Superior temporal gyrus (tissue), 1 donor: ENCODE measurements around the gene BLID.
A peak's percentile ranks its signal among the peaks of the same experiment; 100 is the strongest.

Experiments
- DNase-seq: peaks from one replicate; pipeline ENCODE4 v3.0.0-alpha.2; 2016; ENCODE audit errors: extremely low spot score

Gene BLID

DNA sequence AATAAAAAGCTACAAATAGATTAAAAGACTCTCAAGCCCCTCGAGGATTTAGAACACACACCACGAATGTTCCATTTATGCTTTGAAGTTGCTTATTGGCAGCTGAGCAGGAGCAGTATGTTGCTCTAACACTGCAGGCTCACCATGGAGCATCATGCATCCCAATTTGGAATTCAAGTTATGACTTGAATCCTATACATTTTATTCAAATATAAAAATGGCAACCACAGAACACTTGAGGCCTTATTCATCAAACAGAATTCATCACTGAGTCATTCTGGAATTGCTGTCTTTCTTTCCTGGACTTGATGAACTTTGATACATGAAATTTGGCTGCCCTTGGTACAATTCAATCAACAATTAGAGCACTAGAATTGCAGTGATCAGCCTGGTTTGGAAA, 24.5 kb upstream of the BLID start:
- DNase-seq = no peak

DNA sequence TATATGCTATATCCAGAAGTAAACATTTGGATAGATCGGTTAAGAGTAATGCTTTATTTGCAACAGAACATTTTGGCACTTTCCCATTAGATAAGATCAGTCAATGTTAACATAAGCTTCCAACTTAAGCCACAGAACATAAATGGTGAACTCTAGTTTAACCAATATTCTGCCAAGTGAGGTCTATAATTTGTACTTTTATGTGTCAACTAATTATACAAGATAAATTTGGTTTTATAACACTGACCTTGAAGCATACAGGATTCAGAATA, 23.5 kb upstream of the BLID start:
- DNase-seq = no peak

DNA sequence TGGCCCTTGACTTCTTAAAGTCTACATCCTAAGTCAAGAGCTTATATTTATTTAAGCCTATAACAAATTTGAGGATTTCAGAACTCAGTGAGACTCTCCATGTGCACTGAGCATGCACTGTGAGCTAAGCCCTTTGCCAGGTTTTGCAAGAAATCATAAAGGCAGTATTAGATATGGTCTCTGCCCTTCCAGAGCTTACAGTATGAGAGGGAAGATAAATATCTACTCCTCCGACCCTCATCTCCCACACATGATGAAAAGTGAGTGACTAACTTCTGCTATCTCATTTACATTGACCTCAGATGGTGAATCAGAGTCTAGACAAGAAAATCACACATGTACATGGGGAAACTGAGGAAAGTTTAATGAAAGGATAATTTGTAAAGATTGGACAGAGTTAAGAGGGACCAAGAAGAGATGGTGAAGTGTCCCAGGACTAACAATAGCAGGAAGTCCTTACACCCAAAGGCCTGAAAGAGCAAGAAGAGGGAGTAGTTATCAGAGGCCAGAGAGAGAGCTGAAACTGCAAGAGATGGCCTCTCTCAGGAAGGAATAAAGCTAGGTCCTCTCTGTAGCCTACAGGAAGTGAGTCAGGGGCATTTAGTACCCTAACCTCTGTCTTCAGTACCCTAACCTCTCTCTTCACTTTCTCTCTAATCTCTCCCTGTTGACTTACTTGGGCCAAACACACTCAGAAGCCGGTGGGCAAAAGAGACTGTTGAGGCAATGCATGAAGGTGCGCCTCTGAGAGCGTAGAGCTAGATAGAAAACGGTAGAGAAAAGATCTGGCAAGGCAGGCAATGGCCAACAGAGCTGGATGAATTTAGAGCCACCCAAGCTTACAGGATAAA, 23.0 kb upstream of the BLID start:
- DNase-seq = no peak

DNA sequence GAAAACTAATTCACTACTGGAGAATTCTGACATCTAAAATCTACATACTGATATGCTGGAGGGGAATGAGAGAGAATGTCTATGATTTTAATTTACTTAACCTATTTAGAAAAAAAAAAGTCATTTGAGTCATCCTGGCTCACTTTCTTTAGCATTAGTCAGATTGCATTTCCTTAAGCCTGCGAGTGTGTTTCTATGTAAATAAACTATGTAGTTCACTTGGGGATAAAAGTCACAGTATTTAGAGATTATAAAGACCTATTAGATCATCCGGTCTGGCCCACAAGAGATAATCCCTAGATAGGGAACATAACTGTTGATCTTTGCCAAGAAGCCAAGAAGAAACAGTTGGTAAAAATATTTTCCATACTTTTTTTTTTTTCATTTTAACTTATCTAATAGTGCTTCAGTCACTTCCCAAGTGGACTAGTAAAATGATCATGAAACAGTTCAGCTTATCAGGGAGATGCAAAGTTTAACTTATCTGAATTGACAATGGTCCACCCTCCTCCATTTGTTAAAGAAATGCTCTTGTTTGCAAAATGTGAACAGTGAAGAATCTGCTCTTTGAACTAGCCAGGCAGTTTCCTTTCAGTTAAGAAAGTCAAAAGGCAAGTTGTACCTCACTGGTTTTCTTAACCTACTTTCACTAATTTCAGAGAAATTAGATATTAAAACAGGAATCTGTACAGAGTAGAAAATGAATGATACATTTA, 21.2 kb upstream of the BLID start:
- no peak for DNase-seq

DNA sequence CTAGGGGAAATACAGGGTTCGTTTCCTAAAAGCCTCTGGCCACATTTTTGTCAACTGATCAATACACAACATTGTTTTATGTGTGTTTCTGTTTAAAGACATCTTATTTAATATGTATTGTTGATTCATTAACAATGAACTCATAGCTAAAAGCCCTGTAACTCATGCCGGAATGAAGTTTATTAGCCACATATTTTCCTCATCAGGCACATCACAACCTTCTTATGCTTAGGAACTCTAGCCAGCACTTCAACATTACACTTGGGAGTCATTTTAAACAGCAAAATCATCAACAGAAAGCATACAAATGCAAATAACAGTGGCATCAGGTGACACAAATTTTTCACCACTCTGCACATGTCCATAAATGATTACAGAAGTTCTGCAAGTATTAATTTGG, 15.1 kb upstream of the BLID start:
- no peak for DNase-seq

DNA sequence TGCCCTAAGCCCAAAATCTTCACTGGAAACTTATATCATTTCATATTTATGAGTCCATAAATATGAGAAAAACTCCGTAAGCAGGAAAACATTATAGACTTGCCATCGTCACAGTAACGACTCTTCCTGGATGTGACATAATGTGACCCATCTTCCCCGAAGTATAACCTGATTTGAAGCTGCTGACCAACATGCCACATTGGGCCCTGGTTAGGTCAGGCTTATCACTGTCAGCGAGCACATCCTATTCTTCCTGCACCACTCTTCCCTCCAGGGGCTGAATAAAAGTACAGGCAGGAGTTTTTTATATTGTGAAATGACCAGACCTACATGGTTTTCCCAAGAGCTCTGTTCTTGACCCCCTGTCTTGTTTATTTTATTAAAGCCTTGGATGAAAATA, 12.1 kb upstream of the BLID start:
- no peak for DNase-seq

DNA sequence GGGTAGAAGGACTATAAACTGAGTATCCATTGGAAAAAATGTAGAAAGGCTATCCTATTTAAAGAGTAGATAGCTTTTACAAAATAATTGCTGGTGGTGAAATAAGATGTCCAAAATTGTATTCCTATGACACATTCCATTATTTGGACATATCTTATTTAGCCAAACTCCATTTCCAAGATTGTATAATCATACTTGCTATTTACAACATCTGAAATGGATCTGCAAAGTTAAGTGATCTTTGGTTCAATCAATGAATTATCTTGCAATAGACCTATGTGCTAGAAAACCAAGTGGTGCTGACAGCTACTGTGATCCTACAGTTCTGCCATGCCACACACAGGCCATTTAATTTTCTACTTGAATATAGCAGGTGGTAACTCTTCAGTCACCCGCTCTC, 11.0 kb upstream of the BLID start:
- no peak for DNase-seq

DNA sequence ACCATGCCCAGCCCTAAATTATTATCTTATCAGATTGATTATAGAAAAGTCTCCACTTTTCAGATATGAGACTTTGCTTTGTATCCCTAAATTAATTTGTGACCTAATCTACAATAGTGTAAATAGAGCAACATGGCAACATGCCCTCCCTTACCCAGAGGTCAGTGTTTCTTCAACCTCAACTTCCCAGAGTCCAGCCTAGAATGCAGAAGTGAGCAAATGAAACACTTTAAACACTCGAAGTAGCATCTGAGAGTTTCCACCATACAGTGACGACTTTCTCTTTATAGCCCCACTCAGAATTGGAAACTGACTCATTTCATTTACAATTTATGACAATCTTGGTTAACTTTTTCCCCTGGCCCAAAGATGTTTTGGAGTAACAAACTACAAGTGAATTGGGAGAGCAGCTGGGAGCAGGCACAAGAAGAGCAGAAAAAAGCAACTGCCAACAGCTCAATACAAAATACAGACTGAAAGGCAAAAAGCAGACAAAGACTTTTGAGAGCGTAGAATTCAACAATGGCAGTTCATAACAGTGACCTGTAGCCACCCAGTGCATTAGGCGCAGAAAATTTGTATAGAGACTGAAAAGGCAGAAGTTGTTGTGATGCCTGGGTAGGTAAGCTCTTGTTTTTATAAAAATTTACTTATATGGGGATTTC, 10.1 kb upstream of the BLID start:
- DNase-seq = no peak

DNA sequence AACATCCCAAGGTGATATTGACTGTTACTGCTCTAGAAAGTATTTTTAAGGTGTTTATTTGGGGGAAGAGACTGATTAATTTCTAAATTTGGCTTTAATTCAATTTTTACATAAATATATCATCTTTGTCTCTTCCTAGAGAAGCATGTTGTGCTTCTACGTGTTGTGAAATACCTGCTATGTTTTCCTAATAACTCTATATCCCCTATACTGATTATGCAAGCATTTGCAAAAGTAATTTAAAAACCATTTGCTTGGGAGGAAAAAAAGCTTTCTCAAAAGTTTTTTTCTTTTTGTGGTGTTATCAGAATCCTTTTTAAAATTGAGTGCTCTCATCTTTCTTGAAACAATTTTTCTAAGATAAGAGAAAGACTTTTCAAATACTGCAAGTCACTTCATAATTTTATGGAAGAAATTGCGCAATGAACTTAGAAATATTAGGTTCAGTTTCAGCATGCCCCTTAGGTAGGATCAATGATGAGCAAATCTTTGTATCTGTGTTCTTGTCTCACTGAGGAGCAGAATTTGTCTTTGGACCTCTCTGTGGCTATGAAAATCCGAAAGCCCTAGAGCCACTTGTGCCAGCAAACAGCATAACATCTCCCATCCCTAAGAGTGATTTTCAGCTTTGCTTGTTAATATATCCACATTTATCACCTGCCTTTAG, 7.4 kb upstream of the BLID start:
- DNase-seq = no peak

DNA sequence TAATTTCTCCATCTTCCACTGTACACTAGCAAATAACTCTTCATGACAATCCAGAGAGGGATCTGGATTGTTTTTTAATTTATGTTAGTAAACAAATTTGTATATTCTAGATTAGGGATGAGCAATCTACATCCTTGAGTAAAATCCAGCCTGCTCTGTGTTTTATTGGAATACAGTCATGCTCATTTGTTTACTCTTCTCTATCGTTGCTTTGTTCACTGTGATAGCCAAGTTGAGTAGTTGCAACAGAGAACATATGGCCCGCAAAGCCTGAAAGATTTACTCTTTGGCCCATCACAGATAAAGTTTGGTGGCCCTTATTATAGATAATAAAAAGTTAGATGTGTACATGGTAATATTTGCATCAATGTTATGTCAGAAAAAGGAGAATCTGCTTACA, 6.2 kb upstream of the BLID start:
- no peak for DNase-seq

DNA sequence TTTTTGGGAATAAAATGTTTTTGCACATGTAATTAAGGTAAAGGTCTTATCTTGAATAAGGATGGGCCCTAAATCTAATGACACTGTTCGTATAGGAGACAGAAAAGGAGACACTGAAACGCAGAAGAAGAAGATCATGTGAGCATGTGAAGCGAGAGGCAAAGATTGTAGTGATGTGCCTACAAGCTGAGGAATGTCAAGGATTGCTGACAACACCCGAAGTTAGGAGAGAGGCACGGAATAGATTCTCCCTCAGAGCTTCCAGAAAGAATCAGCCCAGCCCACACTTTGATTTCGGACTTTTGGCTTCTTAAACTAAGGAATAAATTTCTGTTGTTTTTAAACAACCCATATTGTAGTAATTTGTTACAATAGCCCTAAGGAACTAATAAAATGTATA, 4.1 kb upstream of the BLID start:
- no peak for DNase-seq

DNA sequence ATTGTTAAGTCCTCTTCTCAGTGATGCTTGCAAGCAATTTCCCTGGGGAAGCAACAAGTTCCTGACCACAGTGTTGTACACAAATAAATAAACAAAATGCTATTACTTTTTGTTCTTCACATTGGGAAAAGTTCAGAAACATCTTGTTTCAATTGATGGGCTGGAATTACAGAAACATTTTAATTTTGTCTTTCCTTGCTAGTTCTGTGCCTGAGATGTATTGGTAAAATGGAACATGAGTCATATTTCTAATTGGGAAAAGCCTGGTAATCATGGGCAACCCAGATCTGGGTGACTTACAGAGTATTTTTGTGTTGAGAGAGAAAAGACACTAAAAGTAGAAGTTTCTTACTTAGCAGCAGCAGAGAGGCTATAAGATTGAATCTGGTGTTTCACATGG, 576 bp upstream of the BLID start:
- DNase-seq = no peak

DNA sequence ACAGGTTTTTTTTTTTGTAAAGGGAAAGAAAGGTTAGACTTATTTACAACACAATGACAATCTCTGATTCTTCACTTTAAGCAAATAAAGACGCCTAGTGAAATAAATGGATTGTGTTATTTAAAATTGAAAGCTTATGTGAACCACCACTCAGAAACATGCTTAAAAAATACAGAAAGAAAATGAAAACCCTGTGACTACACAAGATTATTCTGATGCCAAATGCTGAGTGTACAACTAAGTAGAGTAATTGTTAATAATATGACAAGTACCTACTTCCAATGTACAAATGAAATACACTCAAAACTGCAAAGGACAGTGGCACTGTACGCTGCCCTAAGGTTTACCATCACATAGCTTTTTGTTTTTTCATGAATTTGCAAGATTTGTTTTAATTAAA, 1.0 kb downstream of the BLID start:
- DNase-seq = no peak

DNA sequence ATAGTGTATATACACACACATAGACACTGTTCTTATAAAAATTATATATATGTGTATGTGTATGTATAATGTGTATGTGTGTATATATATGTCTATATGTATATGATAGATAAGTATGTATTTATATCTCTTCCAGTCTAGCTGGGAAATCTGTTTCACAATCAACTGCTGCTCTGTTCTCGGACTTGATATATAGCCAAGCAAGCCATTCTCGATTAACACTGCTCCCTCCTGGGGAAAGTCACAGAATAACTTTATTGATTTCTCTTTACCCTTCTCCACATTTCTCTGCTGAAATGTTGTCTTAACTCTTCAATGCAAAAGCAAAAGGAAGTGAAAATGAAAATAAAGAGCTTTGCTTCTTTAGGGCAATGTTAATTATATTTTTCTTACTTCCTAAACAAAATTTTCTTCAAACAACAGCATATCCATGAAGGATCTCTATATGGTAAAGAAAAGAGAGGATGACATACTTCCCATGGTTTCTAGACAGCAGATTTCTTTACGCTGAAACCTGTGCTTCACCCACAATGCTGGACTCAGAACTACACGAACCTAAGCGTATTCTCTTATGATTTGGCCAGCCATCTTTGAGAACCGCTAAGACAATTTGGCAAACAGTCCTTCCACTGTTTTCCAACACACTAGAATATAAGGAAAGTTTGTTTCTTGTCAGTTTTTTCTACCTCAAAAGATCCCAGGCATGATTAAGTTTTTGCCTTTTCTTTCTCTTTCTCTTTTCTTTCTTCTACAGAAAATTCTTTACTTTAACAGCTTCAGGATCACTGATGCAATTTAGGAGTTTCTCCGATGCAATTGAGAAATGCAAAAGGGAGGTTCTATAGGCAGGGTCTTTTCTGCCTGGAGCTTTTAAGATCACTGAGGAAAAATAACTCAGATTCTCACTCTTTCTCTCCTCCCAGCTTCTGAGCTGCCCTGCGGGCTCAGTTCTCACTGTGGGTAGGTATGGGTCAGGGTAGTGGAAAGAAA, 1.9 kb downstream of the BLID start:
- DNase-seq = peak; percentile 68

DNA sequence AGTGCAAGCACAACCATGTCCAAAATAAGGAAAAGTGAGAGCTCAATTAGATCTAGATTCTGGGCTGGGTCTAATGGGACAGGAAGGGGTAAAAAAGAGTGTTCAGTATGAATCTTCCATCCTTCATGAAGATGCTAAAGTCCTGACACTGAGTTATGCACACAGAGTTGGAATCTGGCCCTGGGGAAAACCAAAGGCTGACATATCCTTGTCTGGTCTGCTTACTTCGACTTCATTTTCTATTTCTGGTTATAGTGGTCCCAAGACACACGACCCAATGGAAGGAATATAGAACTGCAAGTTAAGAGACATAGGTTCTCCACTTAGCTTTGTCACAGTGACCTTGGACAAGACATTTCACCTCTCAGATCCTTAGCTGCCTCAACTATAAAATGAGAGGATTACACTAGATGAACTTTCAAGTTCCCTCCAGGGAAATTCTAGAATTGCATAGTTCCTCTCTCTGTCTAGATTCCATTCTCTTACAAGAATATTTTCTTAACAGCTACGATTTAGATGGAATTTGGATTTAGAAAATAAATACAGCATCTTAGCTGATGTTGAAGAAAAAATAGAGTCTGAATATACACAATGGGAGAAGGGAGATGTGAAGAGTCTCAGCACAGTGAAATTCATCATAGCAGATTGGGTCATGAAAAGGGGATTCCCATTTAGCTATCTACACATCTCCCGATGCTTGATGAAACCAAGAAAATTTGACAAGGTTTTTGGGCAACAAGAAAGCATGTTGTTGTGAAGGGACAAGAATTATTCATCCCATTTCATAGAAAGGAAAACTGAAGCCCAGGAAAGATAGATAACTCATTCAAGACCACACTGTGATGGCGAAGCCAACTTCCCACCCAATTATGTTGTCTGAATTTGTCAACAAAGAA, 3.3 kb downstream of the BLID start:
- DNase-seq = no peak

DNA sequence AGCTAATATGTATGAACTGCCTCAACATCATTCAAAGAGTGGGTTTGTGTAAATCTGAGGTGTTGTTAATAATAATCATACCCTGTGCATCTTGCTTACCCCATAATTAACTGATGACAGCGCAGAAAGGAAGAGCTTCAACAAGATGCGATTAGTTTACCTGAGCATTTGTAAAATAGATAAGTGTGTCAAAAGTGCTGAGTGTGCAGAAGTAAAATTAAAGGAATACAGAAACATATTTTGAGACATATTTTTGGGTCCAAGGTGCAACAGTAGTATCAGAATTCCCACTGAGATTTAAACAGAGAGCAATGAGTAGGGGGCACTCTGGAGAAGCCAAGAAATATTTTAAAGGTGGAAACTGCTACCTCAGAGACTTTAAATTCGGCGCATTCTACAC, 6.1 kb downstream of the BLID start:
- no peak for DNase-seq

DNA sequence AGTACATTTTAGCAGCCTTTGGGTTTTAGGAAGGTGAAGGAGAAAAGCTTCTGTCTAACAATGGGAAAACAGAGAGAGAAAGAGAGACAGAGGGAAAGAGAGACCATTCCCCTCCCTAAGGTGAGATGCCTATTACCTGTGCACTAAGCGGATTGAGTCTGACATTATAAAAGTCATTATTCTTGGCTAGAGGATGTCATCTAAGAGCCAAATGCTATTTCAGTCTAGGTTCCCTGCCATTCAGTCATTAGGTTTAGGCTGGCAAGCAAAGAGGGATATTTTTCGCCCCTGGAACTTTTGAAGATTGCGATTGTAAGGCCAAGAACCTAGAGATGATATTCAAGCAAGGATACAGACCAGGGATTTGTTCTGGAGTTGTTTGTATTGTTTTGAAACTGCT, 7.2 kb downstream of the BLID start:
- no peak for DNase-seq

DNA sequence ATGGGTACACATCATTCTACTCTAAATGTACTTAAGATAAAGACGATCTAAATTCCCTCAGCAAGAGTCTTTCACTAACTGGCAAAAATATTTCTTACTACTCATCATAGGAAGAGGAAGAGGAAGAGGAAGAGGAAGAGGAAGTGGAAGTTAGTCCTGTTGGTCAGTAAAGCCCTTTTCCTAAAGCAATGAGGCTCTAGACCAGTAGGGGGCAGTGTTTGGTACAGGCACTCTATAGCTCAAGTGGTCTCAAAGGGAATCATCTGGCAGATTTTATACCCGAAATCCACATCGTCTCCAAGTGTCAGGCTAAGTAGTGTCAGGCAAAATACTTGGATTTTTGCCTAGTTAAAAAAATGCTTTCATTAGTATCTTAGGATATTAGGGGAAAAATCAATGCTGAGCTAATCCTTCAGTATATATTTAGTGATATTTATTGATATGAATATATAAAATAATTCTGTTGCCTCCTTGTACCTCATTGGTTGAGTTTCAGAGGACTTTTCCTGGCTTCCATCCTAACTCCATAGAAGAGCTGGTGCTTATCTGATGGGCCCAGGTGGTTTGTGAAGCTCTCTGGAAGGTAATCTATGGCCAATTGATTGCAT, 7.7 kb downstream of the BLID start:
- peak; percentile 86 for DNase-seq

DNA sequence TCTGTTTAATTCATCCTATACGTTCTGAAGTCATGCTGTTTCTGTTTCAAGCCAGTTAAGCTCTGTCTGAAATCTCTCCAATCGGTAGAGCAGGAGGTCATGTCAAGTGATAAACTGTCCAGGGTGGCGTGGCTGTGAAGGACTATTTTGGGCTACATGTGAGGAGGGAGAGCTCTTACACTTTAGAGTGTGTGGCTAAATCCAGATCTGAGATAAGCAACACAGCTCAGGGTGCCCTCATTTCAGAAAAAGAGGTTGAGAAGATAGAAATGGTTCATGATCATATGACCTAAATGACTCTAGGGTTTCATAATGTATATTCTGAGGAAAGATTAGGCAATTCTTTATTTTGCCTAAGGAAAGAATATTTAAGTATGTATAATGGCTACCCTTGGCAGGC, 8.4 kb downstream of the BLID start:
- no peak for DNase-seq

DNA sequence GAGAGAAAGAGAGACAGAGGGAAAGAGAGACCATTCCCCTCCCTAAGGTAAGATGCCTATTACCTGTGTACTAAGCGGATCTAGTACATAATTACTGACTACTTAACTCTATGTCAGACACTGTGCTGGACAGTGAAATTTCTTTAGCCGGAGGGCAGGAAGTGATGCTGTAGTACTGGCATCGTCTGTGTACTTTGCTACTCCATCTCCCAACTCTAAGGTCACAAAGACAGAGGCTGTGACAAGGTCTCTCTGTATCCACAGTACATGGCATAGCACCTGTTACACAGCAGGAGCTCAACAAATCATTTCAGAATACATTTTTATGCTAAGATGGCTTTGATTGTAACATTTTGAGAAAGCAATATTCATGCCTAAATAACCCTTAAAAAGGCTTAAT, 9.0 kb downstream of the BLID start:
- DNase-seq = no peak
